GM21360 (cell line): ENCODE measurements around the gene BRD4.

Experiments
- ATAC-seq: cut with Tn5 transposase; IDR thresholded peaks from one replicate; pipeline ENCODE4 v1.9.1; 2021; ENCODE audit warnings: mild to moderate bottlenecking, moderate library complexity; ENCODE audit not compliant: unreplicated experiment

Gene BRD4

GRCh38 chr19:15250640-15250993 is 81.7 kb downstream of the BRD4 start:
- ATAC-seq: no peak

GRCh38 chr19:15249972-15250639 is 82.2 kb downstream of the BRD4 start:
- no peak for ATAC-seq

DNA sequence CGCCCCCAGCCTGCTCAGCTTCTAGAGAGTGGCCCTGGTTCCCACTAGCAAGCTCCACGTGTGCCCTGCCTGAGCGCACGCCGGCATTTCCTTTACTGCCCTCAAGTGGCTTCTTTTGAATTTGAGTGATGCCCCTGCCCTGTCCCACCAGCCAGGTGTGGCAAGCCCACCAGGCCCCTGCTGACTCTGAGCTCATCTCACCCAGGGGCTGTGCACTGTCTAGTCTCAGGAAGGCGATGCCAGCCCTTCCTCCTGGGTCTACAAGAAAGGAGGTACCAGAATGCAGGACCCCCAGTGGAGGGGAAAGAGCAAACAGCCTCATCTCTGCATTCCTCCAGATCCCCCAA is 82.8 kb downstream of the BRD4 start:
- ATAC-seq: no peak

DNA sequence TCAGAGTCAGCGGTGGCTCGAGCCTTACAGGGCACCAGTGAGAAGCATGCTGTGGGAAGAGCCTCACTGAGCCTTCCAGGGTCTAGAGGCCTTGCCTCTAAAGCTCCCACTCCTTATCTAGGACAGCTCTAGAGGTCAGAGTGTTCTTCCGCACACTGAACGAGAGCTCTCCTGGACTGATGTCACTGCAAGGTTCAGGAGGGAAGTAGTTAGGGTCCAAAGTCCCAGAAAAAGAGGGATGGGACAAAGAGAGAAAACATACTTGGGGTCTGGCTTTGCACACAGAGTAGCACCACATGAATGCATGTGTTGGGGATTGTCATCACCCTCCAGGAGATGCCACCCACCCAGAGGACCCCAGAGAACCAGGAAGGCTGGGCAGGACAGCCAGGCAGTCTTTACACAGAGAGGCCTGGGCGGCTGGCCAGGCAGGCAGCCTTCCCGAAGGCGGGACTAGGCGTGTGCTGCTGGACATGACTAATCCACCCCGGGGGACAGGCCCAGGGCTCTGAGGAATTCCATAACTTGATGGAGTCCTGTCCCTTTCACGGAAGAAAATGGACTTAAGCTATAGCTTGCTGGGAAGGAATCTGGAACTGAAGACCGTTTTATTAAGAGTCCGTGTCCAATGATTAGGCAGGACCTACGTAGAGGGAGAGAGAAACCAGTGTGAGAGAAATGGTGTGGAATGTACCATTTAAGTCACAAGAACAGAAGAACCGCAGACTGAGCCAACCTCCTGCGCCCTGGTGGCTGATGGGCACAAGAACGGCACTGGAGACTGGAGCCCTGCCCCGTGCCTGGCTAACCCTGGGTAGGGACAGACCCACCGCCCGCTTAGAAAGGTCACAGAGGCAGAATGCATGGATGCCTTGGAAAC is 83.5 kb downstream of the BRD4 start:
- ATAC-seq: no peak

GRCh38 chr19:15248106-15248505 is 84.2 kb downstream of the BRD4 start:
- no peak for ATAC-seq

DNA sequence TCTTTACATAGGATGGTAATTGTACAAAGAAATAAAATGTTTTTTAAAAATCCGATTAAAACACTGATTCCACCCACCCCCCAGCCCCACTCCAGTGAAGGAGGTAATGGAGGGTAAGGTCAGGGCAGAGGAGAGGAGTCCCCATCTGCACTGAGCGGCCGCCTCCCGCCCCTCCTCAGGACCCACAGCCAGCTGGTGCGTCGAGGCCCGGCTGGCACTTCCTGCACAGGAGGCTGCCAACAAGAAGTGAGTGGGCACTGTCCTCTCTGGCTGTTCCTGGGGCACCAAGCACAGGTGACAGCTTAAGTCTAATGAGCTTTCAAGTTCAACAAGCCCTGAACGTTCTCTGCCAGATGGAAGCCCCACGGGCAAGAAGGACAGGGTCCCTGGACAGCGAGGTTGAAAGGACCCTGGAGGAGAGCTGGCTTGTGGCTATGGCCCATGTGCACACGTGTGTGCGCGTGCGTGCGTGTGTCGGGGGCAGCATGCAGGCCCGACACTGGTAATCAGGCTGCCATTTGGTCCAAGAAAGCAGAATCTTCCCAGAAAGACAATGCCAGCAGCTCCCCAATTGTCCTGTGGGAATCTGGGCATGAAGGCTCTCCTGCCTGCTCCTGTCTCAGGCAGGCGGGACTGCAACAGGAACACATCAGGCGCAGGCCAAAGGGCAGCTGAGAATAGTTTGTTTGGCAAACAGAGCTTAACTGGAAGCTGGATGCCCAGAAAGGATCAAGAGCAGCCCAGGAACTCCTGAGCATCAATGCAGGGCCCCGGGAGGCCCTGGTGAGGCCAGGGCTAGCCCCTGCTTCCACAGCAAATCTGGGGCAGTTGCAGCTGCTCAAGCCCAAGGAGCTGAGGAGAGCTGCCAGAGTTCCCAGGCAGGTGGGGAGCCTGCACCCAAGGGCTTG is 85.0 kb downstream of the BRD4 start:
- no peak for ATAC-seq

GRCh38 chr19:15246198-15246481 is 86.2 kb downstream of the BRD4 start:
- no peak for ATAC-seq

DNA sequence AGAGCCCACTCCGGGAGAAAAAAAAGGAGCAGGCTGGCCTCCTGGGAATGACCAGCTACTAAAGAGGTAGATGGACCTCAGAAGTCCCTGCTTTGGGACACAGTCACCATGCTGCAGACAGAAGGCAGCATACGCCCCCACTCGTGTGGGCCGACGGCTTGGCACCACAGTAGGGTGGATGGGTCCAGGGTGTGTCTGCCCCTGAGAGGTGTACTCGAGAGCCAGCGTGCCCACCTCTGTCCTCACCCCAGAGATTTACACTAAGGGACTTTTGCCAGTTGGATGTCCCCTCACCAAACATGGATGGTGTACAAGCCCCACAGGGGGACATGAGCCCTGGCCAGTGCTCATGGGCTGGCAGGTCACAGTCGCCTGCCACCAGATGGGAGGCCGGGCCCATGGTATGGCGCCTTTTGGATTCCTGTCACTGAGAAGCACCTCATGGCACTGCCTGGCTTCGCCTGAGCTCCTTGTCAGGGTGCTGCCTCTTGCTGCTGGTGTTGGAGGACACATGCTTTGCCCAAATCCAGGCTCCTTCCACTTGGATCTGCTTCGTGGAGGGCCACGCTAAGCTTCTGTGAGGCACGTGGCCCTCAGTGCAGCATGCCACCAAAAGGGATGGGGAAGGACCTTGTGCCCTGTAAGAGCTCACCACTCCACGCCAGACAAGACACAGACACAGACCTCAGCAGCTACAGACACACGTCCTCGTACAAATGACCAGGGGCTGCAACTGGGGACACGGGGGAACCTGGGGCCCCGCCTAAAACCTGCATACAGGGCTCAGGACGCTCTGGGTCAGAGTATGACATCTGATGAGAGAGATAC is 86.8 kb downstream of the BRD4 start:
- no peak for ATAC-seq

DNA sequence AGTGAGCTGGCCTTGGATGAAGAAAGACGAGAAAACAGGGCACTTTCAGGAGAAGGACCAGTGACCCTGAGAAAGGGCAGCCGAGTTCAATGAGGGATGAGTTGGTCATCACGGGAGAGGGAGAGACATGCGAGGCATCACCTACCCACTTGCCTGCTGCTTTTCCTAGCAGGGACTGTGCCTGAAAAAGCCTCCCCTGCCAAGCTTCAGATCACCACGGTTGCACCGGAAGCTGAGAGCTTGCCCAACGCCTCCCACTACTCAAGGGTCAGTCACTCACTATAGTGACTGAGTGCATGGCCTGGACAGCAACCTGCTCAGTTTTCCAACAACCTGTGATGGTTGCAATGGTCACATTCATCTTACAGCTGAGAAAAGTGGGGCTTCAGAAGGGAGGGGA is 87.5 kb downstream of the BRD4 start:
- ATAC-seq: no peak

- no peak for ATAC-seq
These were observed 88.1 kb downstream of the BRD4 start for GRCh38 chr19:15244106-15244803.

- ATAC-seq: no peak
These were observed 88.9 kb downstream of the BRD4 start for GRCh38 chr19:15243236-15243957.

- no peak for ATAC-seq
These were observed 91.0 kb downstream of the BRD4 start for GRCh38 chr19:15241259-15241910.

GRCh38 chr19:15240515-15240914 is 91.8 kb downstream of the BRD4 start:
- ATAC-seq: no peak

- no peak for ATAC-seq
These were observed 92.9 kb downstream of the BRD4 start for GRCh38 chr19:15239337-15239949.

DNA sequence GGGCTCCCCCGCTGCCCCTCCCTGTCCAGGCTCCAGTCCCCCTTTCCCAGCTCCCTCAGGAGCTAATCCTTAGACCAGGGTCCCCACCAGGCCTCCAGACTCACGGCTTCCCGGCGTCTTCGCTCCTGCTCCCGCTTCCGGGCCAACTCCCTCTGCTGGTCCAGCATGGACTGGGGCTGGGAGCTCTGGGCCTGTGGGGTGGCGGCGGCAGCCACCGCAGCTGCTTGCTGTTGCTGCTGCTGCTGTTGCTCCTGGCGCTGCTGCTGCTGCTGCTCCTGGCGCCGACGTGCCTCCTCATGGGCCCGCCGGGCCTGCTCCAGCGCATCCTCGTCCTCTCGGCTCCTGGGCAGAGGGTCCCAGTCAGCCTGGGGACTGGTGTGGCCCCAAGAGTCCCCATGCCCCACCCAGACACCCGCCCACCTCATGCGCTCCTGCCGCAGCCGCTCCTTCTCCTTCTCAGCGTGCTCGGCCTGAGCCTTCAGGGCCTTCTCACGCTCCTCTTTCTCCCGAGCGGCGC is 93.6 kb downstream of the BRD4 start:
- ATAC-seq: no peak

- no peak for ATAC-seq
These were observed 94.3 kb downstream of the BRD4 start for GRCh38 chr19:15237759-15238638.

DNA sequence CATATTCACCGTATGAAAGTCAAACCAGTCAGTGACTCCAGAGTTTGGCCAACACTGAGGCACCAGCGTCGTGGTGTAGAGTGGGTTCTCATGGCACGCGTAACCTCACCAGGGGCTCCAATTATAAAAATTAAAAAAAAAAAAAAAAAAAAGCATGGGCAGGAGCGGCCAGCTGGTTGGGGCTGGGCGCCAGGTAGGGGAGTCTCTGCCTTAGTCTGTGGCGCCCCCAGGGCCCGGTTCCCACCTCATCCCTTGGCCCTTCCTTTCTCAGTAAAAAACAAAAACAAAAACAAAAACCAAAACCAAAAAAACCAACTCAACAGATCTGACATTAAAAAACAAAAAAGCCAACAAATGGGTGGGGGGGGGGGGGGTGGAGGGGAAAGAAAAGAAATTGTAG is 95.5 kb downstream of the BRD4 start:
- no peak for ATAC-seq

DNA sequence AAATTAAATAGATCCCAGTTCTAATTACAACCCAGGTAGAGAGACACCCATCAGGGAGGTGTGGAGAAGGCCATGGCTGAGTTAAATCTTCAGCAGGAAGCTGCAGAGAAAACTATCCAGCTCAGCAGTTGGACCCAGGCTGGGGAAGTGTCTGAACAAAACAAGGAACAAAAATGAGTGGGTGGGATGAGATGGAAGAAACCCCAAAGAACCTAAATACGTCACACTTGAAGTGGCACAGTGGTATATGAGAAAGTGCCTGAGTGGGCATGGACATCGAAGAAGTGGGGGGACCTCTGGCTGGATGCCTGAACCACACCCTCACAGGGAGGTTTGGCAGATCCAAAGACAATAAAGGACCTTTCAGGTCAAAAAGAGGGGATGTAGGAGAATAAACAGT is 96.6 kb downstream of the BRD4 start:
- ATAC-seq: no peak
